MCF 10A (cell line): ENCODE results near the gene WNT7B. TPM values are rescaled to one million over a fixed set of nuclear protein-coding genes. Genes with fewer than 3 reads are reported as not detected.
A peak's percentile ranks its signal among the peaks of the same experiment; 100 is the strongest.

Experiments used
- BruUV-seq: library from RNA; stranded (reverse); fragments of 400-500 nt; replicated peaks from 2 replicates; lab custom pipeline; 2021; lab: Mats Ljungman, UMichigan
- CTCF ChIA-PET: fragments of 300-600 bp; sonication (Branson Sonifier 250); formaldehyde crosslinking; extraction: SDS; loops from one replicate; lab custom pipeline; 2021; ENCODE audit warnings: antibody characterized with exemption, inconsistent platforms; lab: Yijun Ruan, JAX
- POLR2A ChIA-PET: fragments of 300-600, 350-650 bp; sonication (Branson Sonifier 250); formaldehyde crosslinking; extraction: SDS; loops from one replicate; lab custom pipeline; 2020; ENCODE audit warnings: antibody characterized with exemption, inconsistent platforms; lab: Yijun Ruan, JAX
- DNase-seq: peaks from one replicate; pipeline ENCODE4 v3.0.0-alpha.2; 2018; ENCODE audit not compliant: unreplicated experiment
- H3K27ac Mint-ChIP-seq: one replicate; pipeline ENCODE4 v1.8.0; 2022; ENCODE audit warnings: mild to moderate bottlenecking, low read depth, mixed read lengths; ENCODE audit not compliant: unreplicated experiment
- H3K27me3 Mint-ChIP-seq: one replicate; pipeline ENCODE4 v1.8.0; 2022; ENCODE audit warnings: mixed read lengths; ENCODE audit not compliant: insufficient read depth, unreplicated experiment
- H3K36me3 Mint-ChIP-seq: one replicate; pipeline ENCODE4 v1.8.0; 2022; ENCODE audit warnings: mild to moderate bottlenecking, moderate library complexity, mixed read lengths; ENCODE audit not compliant: insufficient read depth, unreplicated experiment
- H3K4me1 Mint-ChIP-seq: one replicate; pipeline ENCODE4 v1.8.0; 2022; ENCODE audit warnings: mixed read lengths; ENCODE audit not compliant: insufficient read depth, unreplicated experiment
- H3K4me3 Mint-ChIP-seq: one replicate; pipeline ENCODE4 v1.8.0; 2022; ENCODE audit warnings: mild to moderate bottlenecking, moderate library complexity, mixed read lengths; ENCODE audit not compliant: unreplicated experiment
- H3K9me3 Mint-ChIP-seq: one replicate; pipeline ENCODE4 v1.8.0; 2022; ENCODE audit warnings: mixed read lengths; ENCODE audit not compliant: unreplicated experiment
- intact Hi-C: fragments of 100-400 bp; cut with micrococcal nuclease; formaldehyde crosslinking; loops from 2 replicates; pipeline ENCODE4 v1.14.1; 2022
- total RNA-seq: library from RNA; stranded (reverse); gene quantifications from 2 replicates; pipeline ENCODE4 v1.2.3, GENCODE V29; 2022
- TF ChIP-seq, protein P1 (sequence below): fragments of 200-600 bp; IDR thresholded peaks from one replicate; pipeline ENCODE4 v1.8.0; 2022; ENCODE audit warnings: antibody characterized with exemption, mild to moderate bottlenecking; ENCODE audit not compliant: unreplicated experiment

WNT7B gene
- total RNA-seq, 1 experiment from 2014 or later, result 0.28 TPM

DNA sequence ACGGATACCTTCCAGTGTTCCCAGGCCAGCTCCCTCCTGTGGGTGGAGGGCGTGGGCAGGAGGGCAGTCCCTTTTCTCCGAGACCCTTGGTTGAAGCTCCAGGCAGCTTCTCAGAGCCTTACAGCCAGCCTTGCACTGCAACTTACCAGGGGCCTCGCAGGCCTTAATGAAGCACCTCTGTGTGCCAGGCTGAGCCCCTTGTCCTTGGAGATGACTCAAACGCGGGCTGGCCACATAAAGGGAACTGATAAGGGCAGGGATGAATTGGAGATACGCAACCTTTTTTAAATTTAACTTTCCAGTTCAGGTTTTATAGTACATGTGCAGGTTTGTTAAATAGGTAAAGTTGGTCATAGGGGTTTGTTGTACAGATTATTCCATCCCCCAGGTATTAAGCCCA is 72.7 kb downstream of the WNT7B start:
- H3K27ac Mint-ChIP-seq, result no peak overlapping the region
- TF ChIP-seq, protein P1, sequence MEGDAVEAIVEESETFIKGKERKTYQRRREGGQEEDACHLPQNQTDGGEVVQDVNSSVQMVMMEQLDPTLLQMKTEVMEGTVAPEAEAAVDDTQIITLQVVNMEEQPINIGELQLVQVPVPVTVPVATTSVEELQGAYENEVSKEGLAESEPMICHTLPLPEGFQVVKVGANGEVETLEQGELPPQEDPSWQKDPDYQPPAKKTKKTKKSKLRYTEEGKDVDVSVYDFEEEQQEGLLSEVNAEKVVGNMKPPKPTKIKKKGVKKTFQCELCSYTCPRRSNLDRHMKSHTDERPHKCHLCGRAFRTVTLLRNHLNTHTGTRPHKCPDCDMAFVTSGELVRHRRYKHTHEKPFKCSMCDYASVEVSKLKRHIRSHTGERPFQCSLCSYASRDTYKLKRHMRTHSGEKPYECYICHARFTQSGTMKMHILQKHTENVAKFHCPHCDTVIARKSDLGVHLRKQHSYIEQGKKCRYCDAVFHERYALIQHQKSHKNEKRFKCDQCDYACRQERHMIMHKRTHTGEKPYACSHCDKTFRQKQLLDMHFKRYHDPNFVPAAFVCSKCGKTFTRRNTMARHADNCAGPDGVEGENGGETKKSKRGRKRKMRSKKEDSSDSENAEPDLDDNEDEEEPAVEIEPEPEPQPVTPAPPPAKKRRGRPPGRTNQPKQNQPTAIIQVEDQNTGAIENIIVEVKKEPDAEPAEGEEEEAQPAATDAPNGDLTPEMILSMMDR, result no peak
- intact Hi-C loops, result no loop called here
- peaks cover 36% of the 10 kb centered on the region for H3K27me3 Mint-ChIP-seq
- H3K9me3 Mint-ChIP-seq, result no peaks in the 10 kb centered on the region
- ChIA-PET CTCF (interaction anchor here (0.6 to 1.7 kb wide), 2 partner anchors 41 to 651 kb away, joined by 3 to 6 read pairs; no protein-coding TSS in a partner anchor), POLR2A (no interaction called here)
- peaks cover 12% of the 10 kb centered on the region for H3K4me1 Mint-ChIP-seq
- H3K36me3 Mint-ChIP-seq, result no peaks in the 10 kb centered on the region
- no TSS peak for BruUV-seq
- no peak overlapping the region for H3K4me3 Mint-ChIP-seq
- DNase-seq, result no peak

DNA sequence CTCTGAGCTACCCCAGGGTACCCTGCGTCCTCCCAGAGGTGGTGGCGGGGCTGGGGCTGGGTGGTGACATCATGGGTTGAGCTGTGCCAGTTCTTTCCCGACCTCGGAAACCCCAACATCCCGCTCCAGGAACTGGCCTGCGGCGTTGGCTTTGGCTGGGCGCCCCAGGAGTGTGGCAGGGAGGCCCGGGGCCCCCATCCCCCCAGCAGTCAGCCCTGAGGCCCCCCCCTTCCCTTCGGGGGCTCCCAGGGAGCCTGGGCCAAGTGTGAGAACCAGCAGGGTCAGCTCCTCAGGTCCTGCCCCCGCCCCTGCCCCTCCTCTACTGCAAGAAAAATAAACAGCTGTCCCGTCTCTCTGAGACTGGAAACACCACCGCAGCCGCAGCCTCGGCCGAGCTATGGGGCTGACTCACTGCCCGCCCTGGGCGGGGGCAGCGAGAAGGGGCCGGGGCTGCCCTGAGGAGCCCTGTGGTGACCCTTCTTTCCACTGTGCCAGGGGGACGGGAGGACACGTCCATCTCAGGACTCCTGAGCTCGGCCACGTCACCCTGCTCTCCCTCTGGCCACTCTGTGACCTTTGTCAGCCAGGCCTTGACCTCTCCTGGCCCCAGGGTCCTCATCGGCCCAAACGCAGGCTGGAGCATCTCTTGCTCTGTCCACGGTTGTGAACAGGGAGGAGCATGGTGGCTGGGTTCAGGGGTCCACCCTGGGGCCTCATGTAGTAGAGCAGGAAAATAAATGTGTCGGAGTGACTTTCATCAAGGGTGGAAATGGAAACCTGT is 73.4 kb downstream of the WNT7B start:
- intact Hi-C loops, result no loop called here
- TF ChIP-seq, protein P1, result no peak
- Mint-ChIP-seq H3K4me3 (peak overlapping the region; percentile 16), H3K4me1 (peaks cover 12% of the 10 kb centered on the region), H3K27ac (no peak overlapping the region), H3K9me3 (no peaks in the 10 kb centered on the region), H3K36me3 (no peaks in the 10 kb centered on the region), H3K27me3 (peaks cover 36% of the 10 kb centered on the region)
- DNase-seq, result peak; percentile 85
- CTCF ChIA-PET, result interaction anchor here (0.5 to 1.7 kb wide), 5 partner anchors 10 to 1018 kb away, joined by 3 to 6 read pairs (median 3); no protein-coding TSS in a partner anchor
- POLR2A ChIA-PET, result no interaction called here
- BruUV-seq, result no TSS peak

DNA sequence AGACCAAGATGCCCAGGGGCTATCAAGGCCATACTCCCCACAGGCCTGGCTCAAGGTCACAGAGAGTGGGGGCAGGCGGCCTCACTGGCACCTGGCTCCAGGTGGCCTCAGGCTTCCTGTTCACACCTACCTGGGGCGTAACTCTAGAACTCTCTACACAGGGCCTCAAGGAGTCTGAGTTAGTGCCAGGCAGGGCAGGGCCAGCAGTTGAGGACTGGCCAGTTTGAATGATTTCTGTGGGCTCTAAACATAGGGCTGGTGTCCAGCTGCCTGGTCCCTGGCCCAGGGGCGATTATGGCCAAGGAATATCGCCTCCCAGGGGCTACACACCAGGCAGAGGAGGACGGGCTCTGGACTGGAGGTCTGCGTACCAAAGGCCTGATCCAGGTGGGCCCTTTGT is 79.2 kb downstream of the WNT7B start:
- Mint-ChIP-seq H3K9me3 (no peaks in the 10 kb centered on the region), H3K4me1 (no peaks in the 10 kb centered on the region), H3K27ac (no peak overlapping the region), H3K27me3 (peaks cover 11% of the 10 kb centered on the region), H3K36me3 (no peaks in the 10 kb centered on the region), H3K4me3 (no peak overlapping the region)
- DNase-seq, result no peak
- intact Hi-C loops, result no loop called here
- ChIA-PET POLR2A (no interaction called here), CTCF (interaction anchor here (0.5 kb wide), 1 partner anchor 165 kb away, joined by 6 read pairs; no protein-coding TSS in a partner anchor)
- BruUV-seq, result no TSS peak
- TF ChIP-seq, protein P1, result no peak

DNA sequence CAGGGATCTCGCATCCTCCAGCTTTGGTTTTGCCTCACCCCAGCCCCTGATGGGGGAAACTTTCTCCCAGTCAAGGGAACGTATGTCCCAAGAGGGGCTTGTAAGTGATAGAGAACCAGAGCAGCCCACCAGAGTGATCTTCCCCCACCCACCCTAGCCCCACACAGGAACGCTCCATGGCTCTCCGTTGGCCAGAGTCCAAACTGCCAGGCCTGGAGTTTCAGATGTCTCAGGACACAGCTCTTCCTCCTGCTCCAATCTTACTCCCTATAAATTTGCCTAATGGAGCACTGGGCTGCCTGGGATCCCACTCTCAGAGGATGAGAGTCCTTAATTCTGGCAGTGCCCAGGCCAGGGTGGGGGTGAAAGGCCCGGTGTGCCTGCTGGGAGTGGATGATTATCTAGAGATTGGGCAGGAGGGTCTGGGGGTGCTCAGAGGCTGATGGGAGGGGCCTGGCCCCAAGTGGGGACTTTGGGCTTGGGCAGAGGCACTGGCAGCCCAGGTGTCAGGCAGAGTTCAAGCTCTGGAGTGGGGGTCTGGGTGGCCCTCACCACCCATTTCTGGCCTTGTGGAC is 79.9 kb downstream of the WNT7B start:
- Mint-ChIP-seq H3K36me3 (no peaks in the 10 kb centered on the region), H3K4me1 (no peaks in the 10 kb centered on the region), H3K9me3 (no peaks in the 10 kb centered on the region), H3K27me3 (peaks cover 11% of the 10 kb centered on the region), H3K27ac (no peak overlapping the region), H3K4me3 (no peak overlapping the region)
- no TSS peak for BruUV-seq
- no peak for DNase-seq
- TF ChIP-seq, protein P1, result no peak
- CTCF ChIA-PET, result interaction anchor here (0.5 to 1.6 kb wide), 2 partner anchors 34 to 165 kb away, joined by 6 read pairs; no protein-coding TSS in a partner anchor
- POLR2A ChIA-PET, result interaction anchor here (0.6 kb wide), 1 partner anchor 99 kb away, joined by 3 read pairs; no protein-coding TSS in a partner anchor
- intact Hi-C loops, result no loop called here
